ENCODE data around the gene LAMTOR2.

Gene LAMTOR2

GRCh38 chr1:156076609-156077429 is 22.2 kb downstream of the LAMTOR2 start:
- H3K9me3 Mint-ChIP-seq, result no peaks in the 10 kb centered on the region
- DNase-seq, result no peak
- no peaks in the 10 kb centered on the region for H3K36me3 Mint-ChIP-seq
- peaks cover 13 to 20% of the 10 kb centered on the region in 2 donors for H3K4me1 Mint-ChIP-seq
- H3K27me3 Mint-ChIP-seq, result no peaks in the 10 kb centered on the region
- peak; percentile 71 to 76 for ATAC-seq (replicated peaks)
- H3K4me3 Mint-ChIP-seq, result peak overlapping the region; percentile 68 to 79
- H3K27ac Mint-ChIP-seq, result peak overlapping the region; percentile 40

- Mint-ChIP-seq H3K27me3 (no peaks in the 10 kb centered on the region), H3K9me3 (no peaks in the 10 kb centered on the region), H3K36me3 (no peaks in the 10 kb centered on the region), H3K4me1 (peaks cover 13 to 21% of the 10 kb centered on the region in 2 donors), H3K27ac (no peak overlapping the region), H3K4me3 (peak overlapping the region; percentile 12 to 79)
- ATAC-seq (replicated peaks) (no peak), DNase-seq (no peak)
Measured at GRCh38 chr1:156077430-156077760, 22.8 kb downstream of the LAMTOR2 start.

GRCh38 chr1:156078728-156079127 is 24.1 kb downstream of the LAMTOR2 start:
- no peaks in the 10 kb centered on the region for H3K36me3 Mint-ChIP-seq
- peaks cover 22 to 24% of the 10 kb centered on the region in 2 donors for H3K4me1 Mint-ChIP-seq
- H3K27me3 Mint-ChIP-seq, result peaks cover 4 to 7% of the 10 kb centered on the region in 2 donors
- no peaks in the 10 kb centered on the region for H3K9me3 Mint-ChIP-seq
- ATAC-seq (replicated peaks) (no peak), DNase-seq (no peak)
- H3K4me3 Mint-ChIP-seq, result no peak overlapping the region
- no peak overlapping the region for H3K27ac Mint-ChIP-seq

GRCh38 chr1:156079762-156080161 is 25.2 kb downstream of the LAMTOR2 start:
- Mint-ChIP-seq H3K4me3 (no peak overlapping the region), H3K36me3 (no peaks in the 10 kb centered on the region), H3K27ac (no peak overlapping the region), H3K27me3 (peaks cover 5 to 17% of the 10 kb centered on the region in 2 donors), H3K4me1 (peaks cover 26 to 27% of the 10 kb centered on the region in 2 donors), H3K9me3 (no peaks in the 10 kb centered on the region)
- ATAC-seq (replicated peaks) (no peak), DNase-seq (no peak)

- H3K4me3 Mint-ChIP-seq, result no peak overlapping the region
- H3K9me3 Mint-ChIP-seq, result no peaks in the 10 kb centered on the region
Measured at GRCh38 chr1:156080241-156080862, 25.8 kb downstream of the LAMTOR2 start.

GRCh38 chr1:156080863-156081179 is 26.2 kb downstream of the LAMTOR2 start:
- Mint-ChIP-seq H3K4me1 (peaks cover 20% of the 10 kb centered on the region in 2 donors), H3K9me3 (no peaks in the 10 kb centered on the region), H3K36me3 (no peaks in the 10 kb centered on the region), H3K27ac (peak overlapping the region; percentile 87), H3K4me3 (peak overlapping the region; percentile 52 to 66), H3K27me3 (peaks cover 8 to 26% of the 10 kb centered on the region in 2 donors)
- DNase-seq, result no peak
- no peak for ATAC-seq (replicated peaks)

More at GRCh38 chr1:156080241-156080862, 25.8 kb downstream of the LAMTOR2 start:
- DNase-seq (no peak), ATAC-seq (replicated peaks) (no peak)
- Mint-ChIP-seq H3K4me1 (peaks cover 24% of the 10 kb centered on the region in 2 donors), H3K36me3 (no peaks in the 10 kb centered on the region), H3K27ac (no peak overlapping the region), H3K27me3 (peaks cover 8 to 22% of the 10 kb centered on the region in 2 donors)

- no peaks in the 10 kb centered on the region for H3K9me3 Mint-ChIP-seq
- peaks cover 19% of the 10 kb centered on the region in 2 donors for H3K4me1 Mint-ChIP-seq
- ATAC-seq (replicated peaks) (no peak), DNase-seq (no peak)
- peaks cover 12 to 32% of the 10 kb centered on the region in 2 donors for H3K27me3 Mint-ChIP-seq
- H3K36me3 Mint-ChIP-seq, result no peaks in the 10 kb centered on the region
- peak overlapping the region; percentile 87 for H3K27ac Mint-ChIP-seq
- peak overlapping the region; percentile 86 to 92 for H3K4me3 Mint-ChIP-seq
Measured at GRCh38 chr1:156081180-156081916, 26.8 kb downstream of the LAMTOR2 start.

- ATAC-seq (replicated peaks) (peak in 1 of 2 donors; percentile 3), DNase-seq (no peak)
Measured at GRCh38 chr1:156081917-156082308, 27.3 kb downstream of the LAMTOR2 start.

GRCh38 chr1:156082309-156083091 is 27.9 kb downstream of the LAMTOR2 start, which contains the start of gene MEX3A:
Gene MEX3A (minus strand): TSS chr1:156082465. CDS start chr1:156081998, 467 bp downstream.
- peaks cover 17 to 19% of the 10 kb centered on the region in 2 donors for H3K4me1 Mint-ChIP-seq
- peaks cover 23 to 43% of the 10 kb centered on the region in 2 donors for H3K27me3 Mint-ChIP-seq
- no peaks in the 10 kb centered on the region for H3K36me3 Mint-ChIP-seq
- peak within 1 kb of the TSS; percentile 86 to 92 for H3K4me3 Mint-ChIP-seq
- peak; percentile 87 to 88 for ATAC-seq (replicated peaks)
- DNase-seq, result peak; percentile 51
- no peaks in the 10 kb centered on the region for H3K9me3 Mint-ChIP-seq
- peak within 1 kb of the TSS; percentile 65 for H3K27ac Mint-ChIP-seq

More at GRCh38 chr1:156081917-156082308, 27.3 kb downstream of the LAMTOR2 start:
- H3K27ac Mint-ChIP-seq, result no peak overlapping the region
- H3K9me3 Mint-ChIP-seq, result no peaks in the 10 kb centered on the region
- H3K4me1 Mint-ChIP-seq, result peaks cover 17 to 19% of the 10 kb centered on the region in 2 donors
- peaks cover 18 to 37% of the 10 kb centered on the region in 2 donors for H3K27me3 Mint-ChIP-seq
- no peaks in the 10 kb centered on the region for H3K36me3 Mint-ChIP-seq
- H3K4me3 Mint-ChIP-seq, result peak overlapping the region; percentile 86 to 92

- no peak for DNase-seq
- H3K4me3 Mint-ChIP-seq, result no peak overlapping the region
- peaks cover 26 to 49% of the 10 kb centered on the region in 2 donors for H3K27me3 Mint-ChIP-seq
- H3K36me3 Mint-ChIP-seq, result no peaks in the 10 kb centered on the region
- H3K27ac Mint-ChIP-seq, result peak overlapping the region; percentile 65
- H3K9me3 Mint-ChIP-seq, result no peaks in the 10 kb centered on the region
- peaks cover 12 to 19% of the 10 kb centered on the region in 2 donors for H3K4me1 Mint-ChIP-seq
- no peak for ATAC-seq (replicated peaks)
Measured at GRCh38 chr1:156083800-156084790, 29.5 kb downstream of the LAMTOR2 start.

GRCh38 chr1:156086256-156086662 is 31.7 kb downstream of the LAMTOR2 start:
- no peak for ATAC-seq (replicated peaks)
- H3K27ac Mint-ChIP-seq, result no peak overlapping the region
- no peak overlapping the region for H3K4me3 Mint-ChIP-seq
- H3K4me1 Mint-ChIP-seq, result peaks cover 20 to 34% of the 10 kb centered on the region in 2 donors
- DNase-seq, result no peak
- peaks cover 37 to 65% of the 10 kb centered on the region in 2 donors for H3K27me3 Mint-ChIP-seq
- H3K9me3 Mint-ChIP-seq, result no peaks in the 10 kb centered on the region
- no peaks in the 10 kb centered on the region for H3K36me3 Mint-ChIP-seq

GRCh38 chr1:156089704-156090103 is 35.1 kb downstream of the LAMTOR2 start:
- Mint-ChIP-seq H3K9me3 (no peaks in the 10 kb centered on the region), H3K27ac (no peak overlapping the region), H3K4me1 (peaks cover 12 to 18% of the 10 kb centered on the region in 2 donors), H3K27me3 (peaks cover 38 to 49% of the 10 kb centered on the region in 2 donors), H3K36me3 (no peaks in the 10 kb centered on the region), H3K4me3 (no peak overlapping the region)
- DNase-seq (no peak), ATAC-seq (replicated peaks) (no peak)

Measured in stimulated activated naive B cell treated with anti-CD40 and anti-IgM and Interleukin-4, amounts not matched to agents 10 μg/mL and 1 μg/mL and 100 μg/mL, for 72 hours (primary cell).